Measurements from ENCODE around the gene ASB1. TPM values are rescaled to one million over a fixed set of nuclear protein-coding genes. Genes with fewer than 3 reads are reported as not detected.

Gene ASB1
- total RNA-seq, 1 experiment from 2014 or later, result 28.9 TPM

- intact Hi-C loops (cut with micrococcal nuclease), result loop anchor here (5.0 kb wide), 1 partner anchor 320 kb away; no protein-coding TSS in a partner anchor
- Histone ChIP-seq H3K27me3 (ENCODE audit: low read length) (no peaks in the 10 kb centered on the region), H3K9ac (ENCODE audit: low read length) (no peak overlapping the region), H3K9me3 (ENCODE audit: low read length) (0 out of 2 replicates have a peak, but pooled peaks cover under 1% of the 10 kb centered on the region), H3K4me3 (ENCODE audit: low read length) (no peak overlapping the region), H3K4me1 (ENCODE audit: insufficient read depth, low read length) (peaks cover 25% of the 10 kb centered on the region), H4K20me1 (ENCODE audit: low read length) (no peaks in the 10 kb centered on the region), H3F3A (ENCODE audit: low read length, unreplicated experiment) (peaks cover 4% of the 10 kb centered on the region), H3K4me2 (ENCODE audit: low read length) (peak overlapping the region; percentile 66; the same call in 1 of the 2 replicates), H3K36me3 (ENCODE audit: low read depth, low read length) (0 out of 2 replicates have a peak, but pooled peaks cover 2% of the 10 kb centered on the region), H3K79me2 (ENCODE audit: low read length) (no peaks in the 10 kb centered on the region), H3K9me2 (replicated peaks; ENCODE audit: low read length) (no peaks in the 10 kb centered on the region), H3K27ac (ENCODE audit: low read length) (peak overlapping the region; percentile 89), H2AFZ (ENCODE audit: low read length) (no peak overlapping the region)
- ChIA-PET POLR2A (ENCODE audit: unreplicated experiment) (no interaction called here), CTCF (interaction anchor here (1.0 kb wide), 1 partner anchor 63 kb away, joined by 3 read pairs; no protein-coding TSS in a partner anchor)
- no TSS peak for BruUV-seq (replicated peaks)
- DNase-seq (no peak), ATAC-seq (no peak)
- TF ChIP-seq CTCF (conservative IDR thresholded peaks at IDR 0.05; ENCODE audit: low read depth, low read length) (no peak), EZH2 (IDR thresholded peaks at IDR 0.05; ENCODE audit: low read length, unreplicated experiment) (no peak), EZH2phosphoT487 (IDR thresholded peaks at IDR 0.05; ENCODE audit: borderline replicate concordance, low read length) (no peak)
Observed at GRCh38 chr2:238467062-238467461, 40.3 kb downstream of the ASB1 start.

- H3K4me1 ChIP-seq (ENCODE audit: insufficient read depth, low read length), result peaks cover 25% of the 10 kb centered on the region
- 0 out of 2 replicates have a peak, but pooled peaks cover 2% of the 10 kb centered on the region for H3K36me3 ChIP-seq (ENCODE audit: low read depth, low read length)
- ChIA-PET CTCF (interaction anchor here (1.0 kb wide), 1 partner anchor 62 kb away, joined by 3 read pairs; no protein-coding TSS in a partner anchor), POLR2A (ENCODE audit: unreplicated experiment) (no interaction called here)
- intact Hi-C loops (cut with micrococcal nuclease), result loop anchor here (1.0 to 5.0 kb wide), 2 partner anchors 28 to 320 kb away; no protein-coding TSS in a partner anchor
- no peaks in the 10 kb centered on the region for H3K79me2 ChIP-seq (ENCODE audit: low read length)
- TF ChIP-seq EZH2phosphoT487 (IDR thresholded peaks at IDR 0.05; ENCODE audit: borderline replicate concordance, low read length) (no peak), EZH2 (IDR thresholded peaks at IDR 0.05; ENCODE audit: low read length, unreplicated experiment) (no peak), CTCF (conservative IDR thresholded peaks at IDR 0.05; ENCODE audit: low read depth, low read length) (no peak)
- no TSS peak for BruUV-seq (replicated peaks)
- H3K27me3 ChIP-seq (ENCODE audit: low read length), result no peaks in the 10 kb centered on the region
- no peak overlapping the region for H2AFZ ChIP-seq (ENCODE audit: low read length)
- DNase-seq (peak; percentile 73), ATAC-seq (peak; percentile 68)
- peak overlapping the region; percentile 44; the same call in 1 of the 2 replicates for H3K9ac ChIP-seq (ENCODE audit: low read length)
- no peaks in the 10 kb centered on the region for H3K9me2 ChIP-seq (replicated peaks; ENCODE audit: low read length)
- 0 out of 2 replicates have a peak, but pooled peaks cover 6% of the 10 kb centered on the region for H3K9me3 ChIP-seq (ENCODE audit: low read length)
- peak overlapping the region; percentile 66 for H3K4me2 ChIP-seq (ENCODE audit: low read length)
- peaks cover 4% of the 10 kb centered on the region for H3F3A ChIP-seq (ENCODE audit: low read length, unreplicated experiment)
- H3K27ac ChIP-seq (ENCODE audit: low read length), result peak overlapping the region; percentile 89
- H3K4me3 ChIP-seq (ENCODE audit: low read length), result peak overlapping the region; percentile 8; the same call in 1 of the 2 replicates
- no peaks in the 10 kb centered on the region for H4K20me1 ChIP-seq (ENCODE audit: low read length)
Observed at GRCh38 chr2:238467792-238468191, 41.1 kb downstream of the ASB1 start.

GRCh38 chr2:238469155-238469554, 42.4 kb downstream of the ASB1 start:
- Histone ChIP-seq H3K27me3 (ENCODE audit: low read length) (no peaks in the 10 kb centered on the region), H4K20me1 (ENCODE audit: low read length) (no peaks in the 10 kb centered on the region), H3K4me2 (ENCODE audit: low read length) (no peak overlapping the region), H3F3A (ENCODE audit: low read length, unreplicated experiment) (peaks cover 4% of the 10 kb centered on the region), H3K4me3 (ENCODE audit: low read length) (no peak overlapping the region), H3K9me2 (replicated peaks; ENCODE audit: low read length) (no peaks in the 10 kb centered on the region), H3K36me3 (ENCODE audit: low read depth, low read length) (peaks cover 2% of the 10 kb centered on the region; the same call in 1 of the 2 replicates), H3K27ac (ENCODE audit: low read length) (no peak overlapping the region), H3K9ac (ENCODE audit: low read length) (no peak overlapping the region), H3K79me2 (ENCODE audit: low read length) (no peaks in the 10 kb centered on the region), H2AFZ (ENCODE audit: low read length) (no peak overlapping the region), H3K4me1 (ENCODE audit: insufficient read depth, low read length) (peaks cover 25% of the 10 kb centered on the region), H3K9me3 (ENCODE audit: low read length) (peaks cover 6% of the 10 kb centered on the region; the same call in 1 of the 2 replicates)
- intact Hi-C loops (cut with micrococcal nuclease), result loop anchor here (5.0 kb wide), 1 partner anchor 318 kb away; no protein-coding TSS in a partner anchor
- TF ChIP-seq EZH2phosphoT487 (IDR thresholded peaks at IDR 0.05; ENCODE audit: borderline replicate concordance, low read length) (no peak), CTCF (conservative IDR thresholded peaks at IDR 0.05; ENCODE audit: low read depth, low read length) (no peak), EZH2 (IDR thresholded peaks at IDR 0.05; ENCODE audit: low read length, unreplicated experiment) (no peak)
- DNase-seq (no peak), ATAC-seq (no peak)
- POLR2A ChIA-PET (ENCODE audit: unreplicated experiment), result no interaction called here
- BruUV-seq (replicated peaks), result no TSS peak
- CTCF ChIA-PET, result no interaction called here
